OCI-LY3 (cell line): Measurements from ENCODE around the gene USP31.
A peak's percentile ranks its signal among the peaks of the same experiment; 100 is the strongest.

ENCODE experiments used
- H2AFZ ChIP-seq: fragments of 200-600, 300-600 bp; shearing (Covaris generic); 2 replicates; pipeline ENCODE4 v1.6.0; 2014; ENCODE audit warnings: antibody characterized with exemption, low read depth, low read length
- H3K27ac ChIP-seq: fragments of 200-600, 300-600 bp; sonication (generic); 2 replicates; pipeline ENCODE4 v1.5.1; 2014; ENCODE audit warnings: mild to moderate bottlenecking, low read length, moderate library complexity, mixed read lengths
- H3K27me3 ChIP-seq: fragments of 200-600, 300-600 bp; sonication (generic); 2 replicates; pipeline ENCODE4 v1.6.1; 2014; ENCODE audit warnings: low read depth, low read length, mixed read lengths
- H3K36me3 ChIP-seq: fragments of 200-600, 300-600 bp; sonication (generic); replicated peaks from 2 replicates; pipeline ENCODE3; 2014; ENCODE audit warnings: low read depth, low read length, mixed read lengths
- H3K4me1 ChIP-seq: fragments of 300-600, 200-600 bp; sonication (generic); 2 replicates; pipeline ENCODE4 v1.6.1; 2014; ENCODE audit warnings: low read length, mixed read lengths
- H3K4me2 ChIP-seq: fragments of 200-600, 300-600 bp; sonication (generic); 2 replicates; pipeline ENCODE4 v1.6.1; 2014; ENCODE audit warnings: low read length, mixed read lengths
- H3K4me3 ChIP-seq: fragments of 300-600, 200-600 bp; sonication (generic); 2 replicates; pipeline ENCODE4 v1.5.1; 2014; ENCODE audit warnings: antibody characterized with exemption, mild to moderate bottlenecking, low read length, moderate library complexity
- H3K79me2 ChIP-seq: fragments of 300-600, 200-600 bp; shearing (Covaris generic); 2 replicates; pipeline ENCODE4 v1.6.1; 2014; ENCODE audit warnings: mild to moderate bottlenecking, low read length, mixed read lengths
- H3K9ac ChIP-seq: fragments of 300-600, 200-600 bp; shearing (Covaris generic); 2 replicates; pipeline ENCODE4 v1.6.0; 2014; ENCODE audit warnings: mild to moderate bottlenecking, low read length, moderate library complexity
- H3K9me3 ChIP-seq: fragments of 200-600, 300-600 bp; shearing (Covaris generic); 2 replicates; pipeline ENCODE4 v1.6.1; 2014; ENCODE audit warnings: low read length, mixed read lengths; ENCODE audit not compliant: insufficient read depth
- H4K20me1 ChIP-seq: fragments of 200-600, 300-600 bp; sonication (generic); 2 replicates; pipeline ENCODE4 v1.6.1; 2016; ENCODE audit warnings: low read length, mixed read lengths; ENCODE audit not compliant: insufficient read depth
- EZH2phosphoT487 ChIP-seq: fragments of 200-600 bp; shearing (Covaris generic); IDR thresholded peaks from 2 replicates; pipeline ENCODE4 v1.6.1; 2018; ENCODE audit warnings: antibody characterized with exemption, mixed run types, low read depth
- TF ChIP-seq, protein P1 (sequence below): fragments of 200-600, 300-600 bp; sonication (generic); IDR thresholded peaks from 2 replicates; pipeline ENCODE4 v1.5.1; 2014; ENCODE audit warnings: antibody characterized with exemption, low read length, low read depth

Gene USP31

DNA sequence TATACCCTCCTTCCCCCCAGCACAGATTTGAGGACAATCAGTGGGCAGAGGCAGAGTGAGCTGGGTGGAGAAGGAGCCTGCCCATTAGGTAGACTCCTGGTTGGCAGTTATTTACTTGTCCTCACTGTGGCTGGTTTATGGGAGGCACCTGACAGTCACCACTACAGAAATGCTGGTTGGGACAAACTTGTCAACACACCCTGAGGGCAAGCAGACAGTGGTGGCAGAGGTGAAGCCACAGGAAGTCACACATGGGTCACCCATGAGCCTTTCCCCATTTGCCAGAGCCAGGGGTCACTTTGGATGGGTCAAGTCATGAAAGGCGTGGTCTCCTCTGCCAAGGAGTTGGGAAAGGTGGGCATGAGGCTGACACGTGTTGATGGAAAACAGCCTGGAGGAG, 39.7 kb upstream of the USP31 start:
- Histone ChIP-seq H3K79me2 (no peaks in the 10 kb centered on the region), H3K4me3 (no peak overlapping the region), H3K4me2 (no peak overlapping the region), H3K36me3 (no peaks in the 10 kb centered on the region), H3K9ac (no peak overlapping the region), H2AFZ (no peak overlapping the region), H3K27me3 (0 out of 2 replicates have a peak, but pooled peaks cover 6% of the 10 kb centered on the region), H3K9me3 (no peaks in the 10 kb centered on the region), H3K4me1 (peaks cover 21% of the 10 kb centered on the region), H4K20me1 (no peaks in the 10 kb centered on the region), H3K27ac (no peak overlapping the region)
- TF ChIP-seq, protein P1, sequence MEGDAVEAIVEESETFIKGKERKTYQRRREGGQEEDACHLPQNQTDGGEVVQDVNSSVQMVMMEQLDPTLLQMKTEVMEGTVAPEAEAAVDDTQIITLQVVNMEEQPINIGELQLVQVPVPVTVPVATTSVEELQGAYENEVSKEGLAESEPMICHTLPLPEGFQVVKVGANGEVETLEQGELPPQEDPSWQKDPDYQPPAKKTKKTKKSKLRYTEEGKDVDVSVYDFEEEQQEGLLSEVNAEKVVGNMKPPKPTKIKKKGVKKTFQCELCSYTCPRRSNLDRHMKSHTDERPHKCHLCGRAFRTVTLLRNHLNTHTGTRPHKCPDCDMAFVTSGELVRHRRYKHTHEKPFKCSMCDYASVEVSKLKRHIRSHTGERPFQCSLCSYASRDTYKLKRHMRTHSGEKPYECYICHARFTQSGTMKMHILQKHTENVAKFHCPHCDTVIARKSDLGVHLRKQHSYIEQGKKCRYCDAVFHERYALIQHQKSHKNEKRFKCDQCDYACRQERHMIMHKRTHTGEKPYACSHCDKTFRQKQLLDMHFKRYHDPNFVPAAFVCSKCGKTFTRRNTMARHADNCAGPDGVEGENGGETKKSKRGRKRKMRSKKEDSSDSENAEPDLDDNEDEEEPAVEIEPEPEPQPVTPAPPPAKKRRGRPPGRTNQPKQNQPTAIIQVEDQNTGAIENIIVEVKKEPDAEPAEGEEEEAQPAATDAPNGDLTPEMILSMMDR = no peak
- no peak for TF ChIP-seq EZH2phosphoT487

DNA sequence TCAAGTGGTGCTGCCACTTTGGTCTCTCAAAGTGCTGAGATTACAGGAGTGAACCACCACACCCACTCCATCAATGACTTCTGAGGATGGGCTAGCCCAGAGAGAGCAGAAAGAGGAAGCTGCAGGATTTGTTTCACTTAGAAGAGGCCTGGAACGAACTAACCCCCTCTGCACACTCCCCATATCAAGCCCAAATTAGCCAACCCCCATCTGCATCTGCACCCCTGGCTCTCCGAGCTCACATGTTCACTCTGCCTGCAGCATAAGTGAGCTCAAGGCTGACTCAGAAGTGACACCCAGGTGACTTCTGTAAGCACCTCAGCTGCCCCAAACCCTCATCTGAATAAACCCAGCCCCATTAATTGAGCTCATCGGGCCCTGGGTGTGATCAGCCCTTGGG, 38.1 kb upstream of the USP31 start:
- no peaks in the 10 kb centered on the region for H3K79me2 ChIP-seq
- no peaks in the 10 kb centered on the region for H4K20me1 ChIP-seq
- TF ChIP-seq, protein P1 = no peak
- no peak for TF ChIP-seq EZH2phosphoT487
- H3K9ac ChIP-seq = no peak overlapping the region
- H3K4me1 ChIP-seq = peaks cover 21% of the 10 kb centered on the region
- peak overlapping the region; percentile 31 for H3K4me3 ChIP-seq
- no peak overlapping the region for H2AFZ ChIP-seq
- no peaks in the 10 kb centered on the region for H3K9me3 ChIP-seq
- H3K36me3 ChIP-seq = no peaks in the 10 kb centered on the region
- 0 out of 2 replicates have a peak, but pooled peaks cover 6% of the 10 kb centered on the region for H3K27me3 ChIP-seq
- H3K4me2 ChIP-seq = peak overlapping the region; percentile 72
- H3K27ac ChIP-seq = no peak overlapping the region

DNA sequence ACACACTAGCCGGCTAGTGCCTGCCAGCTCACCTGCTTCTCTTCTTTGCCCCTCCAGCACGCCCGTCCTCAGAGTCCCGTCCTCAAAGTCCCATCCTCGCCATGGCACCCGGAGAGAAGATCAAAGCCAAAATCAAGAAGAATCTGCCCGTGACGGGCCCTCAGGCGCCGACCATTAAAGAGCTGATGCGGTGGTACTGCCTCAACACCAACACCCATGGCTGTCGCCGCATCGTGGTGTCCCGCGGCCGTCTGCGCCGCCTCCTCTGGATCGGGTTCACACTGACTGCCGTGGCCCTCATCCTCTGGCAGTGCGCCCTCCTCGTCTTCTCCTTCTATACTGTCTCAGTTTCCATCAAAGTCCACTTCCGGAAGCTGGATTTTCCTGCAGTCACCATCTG, 36.9 kb upstream of the USP31 start:
- Histone ChIP-seq H3K4me2 (0 out of 2 replicates have a peak overlapping the region, but pooled peaks have one; percentile 5), H3K27ac (no peak overlapping the region), H3K4me1 (peaks cover 21% of the 10 kb centered on the region), H4K20me1 (no peaks in the 10 kb centered on the region), H3K9ac (no peak overlapping the region), H3K27me3 (0 out of 2 replicates have a peak, but pooled peaks cover 6% of the 10 kb centered on the region), H3K36me3 (no peaks in the 10 kb centered on the region), H2AFZ (no peak overlapping the region), H3K9me3 (no peaks in the 10 kb centered on the region), H3K4me3 (no peak overlapping the region), H3K79me2 (no peaks in the 10 kb centered on the region)
- TF ChIP-seq EZH2phosphoT487 = no peak
- TF ChIP-seq, protein P1 = no peak

DNA sequence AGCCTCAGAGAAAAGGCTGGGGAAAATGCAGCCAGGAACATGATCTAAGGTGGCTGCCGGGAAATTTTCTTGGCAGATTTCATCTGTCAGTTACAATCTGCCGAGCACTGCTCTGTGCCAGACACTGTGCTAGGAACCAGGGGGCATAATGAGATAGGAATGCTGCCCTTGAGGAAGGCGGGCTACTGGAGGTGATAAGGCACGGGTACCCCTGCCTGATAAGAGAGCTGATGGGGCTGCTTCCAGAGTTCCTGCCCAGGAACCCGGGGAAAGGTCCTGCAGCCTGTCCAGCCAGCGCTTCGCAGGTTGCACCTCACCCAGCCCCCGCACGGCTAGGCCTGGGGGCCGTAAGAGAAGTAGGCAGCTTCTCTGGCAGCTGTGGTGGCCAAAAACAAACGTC, 36.4 kb upstream of the USP31 start:
- H3K9me3 ChIP-seq = no peaks in the 10 kb centered on the region

More for the DNA sequence above, 36.4 kb upstream of the USP31 start:
- Histone ChIP-seq H3K27ac (no peak overlapping the region), H3K9ac (no peak overlapping the region), H3K4me3 (no peak overlapping the region), H4K20me1 (no peaks in the 10 kb centered on the region), H3K36me3 (no peaks in the 10 kb centered on the region), H3K79me2 (no peaks in the 10 kb centered on the region), H3K4me2 (0 out of 2 replicates have a peak overlapping the region, but pooled peaks have one; percentile 5), H3K4me1 (peaks cover 21% of the 10 kb centered on the region), H3K27me3 (0 out of 2 replicates have a peak, but pooled peaks cover 6% of the 10 kb centered on the region), H2AFZ (no peak overlapping the region)
- no peak for TF ChIP-seq EZH2phosphoT487
- TF ChIP-seq, protein P1 = no peak
